ENCODE results near the gene MAP3K9.

GRCh38 chr14:70702161-70702560 is 107.2 kb downstream of the MAP3K9 start:
- no peak for TF ChIP-seq CTCF (IDR thresholded peaks at IDR 0.05)
- TF ChIP-seq POLR2AphosphoS5 (IDR thresholded peaks at IDR 0.05): no peak
